Cardiac muscle cell (in vitro differentiated cells and primary cell): ENCODE data around the gene ADCY3. TPM values are rescaled to one million over a fixed set of nuclear protein-coding genes. Genes with fewer than 3 reads are reported as not detected.
"Not testable (repeated sequence)": the region's sequence is repeated elsewhere in the genome, so short reads cannot be mapped to it uniquely, and the experiment has no call there.

Experiments
- DNase-seq, 2 donors: peaks; one replicate each; pipeline versions ENCODE4 v3.0.0 to v3.0.0-alpha.2; 2010 to 2017; ENCODE audit warnings: low read depth in 1 of 2, low spot score in 1 of 2
- H3K27ac ChIP-seq: fragments of 200-600 bp; sonication (generic); 2 replicates; pipeline ENCODE4 v1.5.1; 2016
- H3K27me3 ChIP-seq: fragments of 200-600 bp; sonication (generic); 2 replicates; pipeline ENCODE4 v1.6.0; 2016; ENCODE audit warnings: control low read depth
- H3K36me3 ChIP-seq: fragments of 200-600 bp; sonication (generic); 2 replicates; pipeline ENCODE4 v1.5.1; 2016; ENCODE audit warnings: control low read depth
- H3K4me1 ChIP-seq: fragments of 200-600 bp; sonication (generic); 2 replicates; pipeline ENCODE4 v1.8.1; 2017; ENCODE audit warnings: low read depth, mild to moderate bottlenecking, mixed run types
- H3K4me3 ChIP-seq: fragments of 200-600 bp; sonication (generic); 2 replicates; pipeline ENCODE4 v1.5.1; 2016; ENCODE audit warnings: mild to moderate bottlenecking
- H3K9me3 ChIP-seq: fragments of 200-600 bp; sonication (generic); 2 replicates; pipeline ENCODE4 v1.5.1; 2017; ENCODE audit warnings: low read depth, mild to moderate bottlenecking, control low read depth
- CTCF ChIP-seq: IDR thresholded peaks from 2 replicates; pipeline ENCODE4 v1.5.1; 2012; ENCODE audit warnings: low read depth, mild to moderate bottlenecking, low read length
- polyA plus RNA-seq: library from polyadenylated mRNA; unstranded; fragments of >200 nt; fragmentation: Nextera tagmentation; extraction: Ambion mirVana; gene quantifications from 2 replicates; pipeline ENCODE4 v1.2.1, GENCODE V29; 2016
- total RNA-seq: library from RNA; depleted of rRNA; stranded (reverse); fragments of >200 nt; gene quantifications from 2 replicates; pipeline ENCODE4 v1.2.3, GENCODE V29; 2016

ADCY3 gene
- total and polyA plus RNA-seq, 2 experiments from 2014 or later, result 2.3 to 9.2 TPM

DNA sequence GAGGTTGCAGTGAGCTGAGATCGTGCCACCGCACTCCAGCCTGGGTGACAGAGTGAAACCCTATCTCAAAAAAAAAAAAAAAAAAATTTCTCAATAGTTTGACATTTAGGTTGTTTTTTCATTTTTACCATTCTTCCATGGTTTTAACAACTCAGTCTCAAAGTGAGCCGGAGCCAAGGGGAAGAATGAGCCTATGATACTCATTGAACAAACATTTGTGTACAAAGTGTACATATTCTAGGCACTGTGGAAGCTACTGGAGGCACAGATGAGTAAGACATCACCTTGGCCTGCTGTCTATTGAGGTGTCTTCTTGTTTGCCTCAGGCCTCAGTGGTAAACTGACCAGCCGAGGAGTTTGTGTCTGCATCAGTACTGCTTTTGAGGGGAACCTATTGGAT, 104.9 kb downstream of the ADCY3 start:
- Histone ChIP-seq H3K27me3 (no peaks in the 10 kb centered on the region), H3K9me3 (no peaks in the 10 kb centered on the region), H3K4me1 (peaks cover 12% of the 10 kb centered on the region), H3K4me3 (no peak overlapping the region), H3K27ac (no peak overlapping the region), H3K36me3 (no peaks in the 10 kb centered on the region)
- DNase-seq, result no peak
- no peak for TF ChIP-seq CTCF

DNA sequence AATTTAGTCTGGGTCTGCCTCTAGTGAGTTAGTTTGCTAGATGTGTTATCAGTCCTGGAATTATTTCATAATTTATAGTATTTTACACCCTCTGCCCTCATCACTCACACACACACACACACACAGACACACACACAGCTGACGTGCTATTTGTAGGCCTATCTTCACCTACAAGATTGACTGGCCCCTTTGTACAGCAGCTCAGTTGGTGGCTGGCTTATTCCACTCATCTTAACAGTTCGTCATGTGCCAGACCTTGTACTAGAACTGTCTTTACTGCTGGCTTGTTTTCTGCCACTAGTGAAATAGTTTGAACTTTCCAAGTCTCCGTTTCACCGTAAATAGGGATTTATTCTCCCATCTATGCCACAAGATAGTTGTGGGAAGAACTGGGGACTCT, 105.5 kb downstream of the ADCY3 start:
- Histone ChIP-seq H3K27me3 (no peaks in the 10 kb centered on the region), H3K36me3 (no peaks in the 10 kb centered on the region), H3K4me1 (peaks cover 12% of the 10 kb centered on the region), H3K27ac (no peak overlapping the region), H3K4me3 (no peak overlapping the region), H3K9me3 (no peaks in the 10 kb centered on the region)
- TF ChIP-seq CTCF, result no peak
- DNase-seq, result no peak

- no peaks in the 10 kb centered on the region for H3K27me3 ChIP-seq
- no peak overlapping the region for H3K4me3 ChIP-seq
- no peak for DNase-seq
- no peak overlapping the region for H3K27ac ChIP-seq
- no peaks in the 10 kb centered on the region for H3K9me3 ChIP-seq
- no peak for TF ChIP-seq CTCF
- peaks cover 12% of the 10 kb centered on the region for H3K4me1 ChIP-seq
- H3K36me3 ChIP-seq, result no peaks in the 10 kb centered on the region
Measured at GRCh38 chr2:24813691-24814137, 106.3 kb downstream of the ADCY3 start.

DNA sequence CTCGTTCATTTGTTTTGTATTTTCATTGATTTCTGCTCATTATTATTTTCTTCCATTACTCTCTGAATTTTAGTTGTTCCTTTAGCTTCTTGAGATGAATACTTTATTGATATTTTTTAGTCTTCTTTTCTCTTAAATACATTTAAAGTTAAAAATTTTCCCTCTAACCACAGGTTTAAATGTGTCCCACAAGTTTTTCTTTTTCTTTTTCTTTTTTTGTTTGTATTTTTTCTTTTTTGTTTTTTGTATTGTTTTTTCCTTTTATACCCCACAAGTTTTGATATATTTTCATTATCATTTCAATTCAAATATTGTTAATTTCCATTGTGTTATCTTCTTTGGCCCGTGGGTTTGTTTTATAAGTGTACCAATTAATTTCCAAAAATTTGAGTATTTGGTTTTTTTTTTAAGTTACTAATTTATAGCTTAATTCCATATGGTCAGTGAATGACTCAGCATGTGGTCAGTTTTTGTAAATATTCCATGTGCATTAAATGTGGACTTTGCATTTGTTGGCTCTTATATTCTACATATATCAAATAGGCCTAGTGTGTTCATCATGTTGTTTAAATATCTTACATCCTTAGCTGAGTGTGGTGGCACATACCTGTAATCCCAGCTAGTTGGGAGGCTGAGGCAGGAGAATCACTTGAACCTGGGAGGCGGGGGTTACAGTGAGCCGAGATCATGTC, 110.6 kb downstream of the ADCY3 start:
- H3K27me3 ChIP-seq, result no peaks in the 10 kb centered on the region
- TF ChIP-seq CTCF, result no peak
- H3K9me3 ChIP-seq, result no peaks in the 10 kb centered on the region
- no peak overlapping the region for H3K27ac ChIP-seq
- peaks cover 6% of the 10 kb centered on the region for H3K4me1 ChIP-seq
- no peak for DNase-seq
- no peaks in the 10 kb centered on the region for H3K36me3 ChIP-seq
- H3K4me3 ChIP-seq, result no peak overlapping the region

DNA sequence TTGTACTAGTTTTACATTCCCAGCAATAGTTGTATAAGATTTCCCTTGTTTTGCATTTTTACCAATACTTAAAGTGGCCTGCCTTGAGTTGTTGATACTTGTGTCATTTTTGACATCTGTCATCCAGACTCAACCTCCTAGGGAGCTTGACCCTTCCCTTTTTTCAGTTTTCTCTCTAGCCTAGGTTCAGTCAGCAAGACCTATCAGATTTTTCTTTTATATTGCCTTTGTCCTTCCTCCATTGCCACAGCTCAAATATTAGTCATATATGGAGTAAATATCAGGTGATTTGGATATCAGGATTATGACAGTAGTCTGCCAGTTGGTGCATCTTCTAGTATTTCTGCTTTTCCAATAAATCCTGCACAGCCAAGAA, 113.4 kb downstream of the ADCY3 start:
- no peak overlapping the region for H3K4me3 ChIP-seq
- no peak overlapping the region for H3K27ac ChIP-seq
- no peak for TF ChIP-seq CTCF
- no peaks in the 10 kb centered on the region for H3K4me1 ChIP-seq
- H3K27me3 ChIP-seq, result no peaks in the 10 kb centered on the region
- H3K36me3 ChIP-seq, result no peaks in the 10 kb centered on the region
- no peaks in the 10 kb centered on the region for H3K9me3 ChIP-seq
- DNase-seq, result no peak

GRCh38 chr2:24805811-24806660, 114.0 kb downstream of the ADCY3 start:
- DNase-seq, result not testable (repeated sequence)

DNA sequence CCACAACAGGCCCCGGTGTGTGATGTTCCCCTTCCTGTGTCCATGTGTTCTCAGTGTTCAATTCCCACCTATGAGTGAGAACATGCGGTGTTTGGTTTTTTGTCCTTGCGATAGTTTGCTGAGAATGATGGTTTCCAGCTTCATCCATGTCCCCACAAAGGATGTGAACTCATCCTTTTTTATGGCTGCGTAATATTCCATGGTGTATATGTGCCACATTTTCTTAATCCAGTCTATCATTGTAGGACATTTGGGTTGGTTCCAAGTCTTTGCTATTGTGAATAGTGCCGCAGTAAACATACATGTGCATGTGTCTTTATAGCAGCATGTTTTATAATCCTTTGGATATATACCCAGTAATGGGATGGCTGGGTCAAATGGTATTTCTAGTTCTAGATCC, 119.5 kb downstream of the ADCY3 start:
- not testable (repeated sequence) for H3K36me3 ChIP-seq, DNase-seq

More at GRCh38 chr2:24805811-24806660, 114.0 kb downstream of the ADCY3 start:
- not testable (repeated sequence) for H3K9me3 ChIP-seq, H3K36me3 ChIP-seq, H3K4me1 ChIP-seq, H3K4me3 ChIP-seq, H3K27me3 ChIP-seq, H3K27ac ChIP-seq

More for the DNA sequence above, 119.5 kb downstream of the ADCY3 start:
- H3K4me1 ChIP-seq, H3K27me3 ChIP-seq, H3K27ac ChIP-seq, H3K4me3 ChIP-seq, H3K9me3 ChIP-seq: not testable (repeated sequence)
